Ascending aorta (tissue), 2 donors: ENCODE measurements around the gene POMT2. TPM values are rescaled to one million over a fixed set of nuclear protein-coding genes. Genes with fewer than 3 reads are reported as not detected.

Experiments
- DNase-seq, 2 donors: peaks; one replicate each; pipeline ENCODE4 v3.0.0-alpha.2; 2019; ENCODE audit warnings: low spot score in 2 of 2
- H3K27ac ChIP-seq, 2 donors: fragments of 200-600 bp; sonication (generic); one replicate each; pipeline ENCODE4 v1.5.1; 2016 to 2017; ENCODE audit warnings: mild to moderate bottlenecking in 1 of 2
- H3K27me3 ChIP-seq: fragments of 200-600 bp; sonication (generic); one replicate; pipeline ENCODE4 v1.5.1; 2017
- H3K36me3 ChIP-seq, 2 donors: fragments of 200-600 bp; sonication (generic); one replicate each; pipeline ENCODE4 v1.5.1; 2016
- H3K4me1 ChIP-seq, 2 donors: fragments of 200-600 bp; sonication (generic); one replicate each; pipeline ENCODE4 v1.5.1; 2016 to 2017; ENCODE audit warnings: mild to moderate bottlenecking in 1 of 2
- H3K4me3 ChIP-seq, 2 donors: fragments of 200-600 bp; sonication (generic); one replicate each; pipeline ENCODE4 v1.5.1; 2016 to 2017; ENCODE audit warnings: mild to moderate bottlenecking in 1 of 2
- H3K9me3 ChIP-seq, 2 donors: fragments of 200-600 bp; sonication (generic); one replicate each; pipeline ENCODE4 v1.5.1; 2016
- intact Hi-C: fragments of 100-400 bp; cut with DNase I; formaldehyde crosslinking; loops from one replicate; pipeline ENCODE4 v1.15.1; 2023
- total RNA-seq: library from RNA; depleted of rRNA; stranded (reverse); fragments of >200 nt; gene quantifications from one replicate; pipeline ENCODE4 v1.1.0, GENCODE V29; 2016
- TF ChIP-seq, protein P1 (sequence below), 3 experiments: fragments of 200-600 bp in 2 of 3; fragments of 450-650 bp in 1 of 3; sonication (generic) in 2 of 3; IDR thresholded peaks; one replicate each; pipeline ENCODE4 v1.5.1; 2016 to 2019; ENCODE audit warnings: antibody characterized with exemption in 3 of 3, mild to moderate bottlenecking in 1 of 3, moderate library complexity in 1 of 3

Gene POMT2
- total RNA-seq, 1 donor from 2014 or later: 28.4 TPM

DNA sequence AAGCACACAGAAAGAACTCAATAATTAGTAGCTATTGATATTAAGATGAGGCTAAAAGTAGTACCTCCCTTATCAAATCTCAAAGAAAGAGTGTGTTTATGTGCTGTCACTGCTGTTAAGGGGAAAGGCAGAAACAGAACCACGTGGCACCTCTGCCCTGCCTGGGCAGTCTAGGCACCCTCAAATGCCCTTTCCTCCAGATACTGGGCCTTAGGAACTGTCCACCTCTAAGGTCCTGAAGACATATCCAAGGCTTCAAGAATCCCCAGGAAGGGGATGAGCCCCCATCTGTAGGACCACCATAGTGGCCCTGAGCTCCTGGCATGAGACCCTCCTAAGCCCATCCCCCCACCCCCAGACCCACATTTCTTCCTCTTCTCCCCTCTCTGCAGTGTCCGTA lies 78.7 kb downstream of the POMT2 start:
- TF ChIP-seq, protein P1, sequence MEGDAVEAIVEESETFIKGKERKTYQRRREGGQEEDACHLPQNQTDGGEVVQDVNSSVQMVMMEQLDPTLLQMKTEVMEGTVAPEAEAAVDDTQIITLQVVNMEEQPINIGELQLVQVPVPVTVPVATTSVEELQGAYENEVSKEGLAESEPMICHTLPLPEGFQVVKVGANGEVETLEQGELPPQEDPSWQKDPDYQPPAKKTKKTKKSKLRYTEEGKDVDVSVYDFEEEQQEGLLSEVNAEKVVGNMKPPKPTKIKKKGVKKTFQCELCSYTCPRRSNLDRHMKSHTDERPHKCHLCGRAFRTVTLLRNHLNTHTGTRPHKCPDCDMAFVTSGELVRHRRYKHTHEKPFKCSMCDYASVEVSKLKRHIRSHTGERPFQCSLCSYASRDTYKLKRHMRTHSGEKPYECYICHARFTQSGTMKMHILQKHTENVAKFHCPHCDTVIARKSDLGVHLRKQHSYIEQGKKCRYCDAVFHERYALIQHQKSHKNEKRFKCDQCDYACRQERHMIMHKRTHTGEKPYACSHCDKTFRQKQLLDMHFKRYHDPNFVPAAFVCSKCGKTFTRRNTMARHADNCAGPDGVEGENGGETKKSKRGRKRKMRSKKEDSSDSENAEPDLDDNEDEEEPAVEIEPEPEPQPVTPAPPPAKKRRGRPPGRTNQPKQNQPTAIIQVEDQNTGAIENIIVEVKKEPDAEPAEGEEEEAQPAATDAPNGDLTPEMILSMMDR (IDR thresholded peaks at IDR 0.05): no peak
- H3K9me3 ChIP-seq: no peaks in the 10 kb centered on the region
- no peaks in the 10 kb centered on the region for H3K4me1 ChIP-seq
- intact Hi-C loops: no loop called here
- no peak for DNase-seq
- no peaks in the 10 kb centered on the region for H3K36me3 ChIP-seq
- no peaks in the 10 kb centered on the region for H3K27me3 ChIP-seq
- no peak overlapping the region for H3K4me3 ChIP-seq
- no peak overlapping the region for H3K27ac ChIP-seq

DNA sequence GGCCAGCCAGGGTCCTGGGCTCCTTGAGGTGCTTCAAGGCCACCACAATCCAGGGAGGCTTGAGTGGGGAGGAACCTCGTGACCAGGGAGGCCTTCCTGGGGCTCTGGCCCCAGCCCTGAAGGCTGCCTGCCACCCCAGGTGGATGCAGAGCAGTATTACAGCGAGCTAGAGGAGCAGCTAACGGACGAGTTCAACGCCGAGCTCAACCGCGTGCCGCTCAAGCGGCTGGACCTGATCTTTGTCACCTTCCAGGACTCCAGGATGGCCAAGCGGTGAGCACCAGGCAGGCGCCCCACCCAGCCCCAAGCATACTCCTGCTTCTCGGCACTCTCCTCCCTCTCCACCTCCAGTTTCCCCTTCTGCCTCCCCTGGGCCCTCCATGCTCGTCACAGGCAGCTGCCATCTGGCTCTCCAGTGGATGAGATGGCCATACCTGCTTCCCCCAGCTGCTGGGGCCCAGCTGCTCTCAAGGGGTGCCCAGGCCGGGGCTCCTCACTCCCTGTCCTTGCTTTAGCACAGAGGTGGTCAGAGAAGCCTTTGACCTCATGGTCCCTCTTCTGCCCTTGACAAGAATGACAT lies 80.3 kb downstream of the POMT2 start:
- TF ChIP-seq, protein P1 (IDR thresholded peaks at IDR 0.05): no peak
- intact Hi-C loops: no loop called here

DNA sequence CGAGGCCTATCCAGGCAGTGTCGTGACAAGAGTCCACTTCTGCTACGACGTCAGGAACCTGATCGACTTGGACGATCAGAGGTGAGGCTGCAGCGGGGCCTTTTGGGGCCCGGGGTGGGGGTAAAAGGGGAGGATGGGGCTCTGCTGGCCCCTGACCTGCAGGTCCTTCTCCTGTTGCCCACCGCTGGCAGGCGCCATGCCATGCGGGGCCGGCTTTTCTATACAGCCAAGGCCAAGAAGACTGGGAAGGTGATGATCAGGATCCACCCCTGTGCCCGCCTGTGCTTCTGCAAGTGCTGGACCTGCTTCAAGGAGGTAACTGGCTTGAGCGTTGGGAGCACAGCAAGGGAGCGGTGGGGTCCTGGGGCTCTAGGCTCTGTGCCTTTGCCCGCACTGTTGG lies 81.3 kb downstream of the POMT2 start:
- intact Hi-C loops: no loop called here
- Histone ChIP-seq H3K27me3 (no peaks in the 10 kb centered on the region), H3K36me3 (no peaks in the 10 kb centered on the region), H3K9me3 (no peaks in the 10 kb centered on the region), H3K4me3 (no peak overlapping the region), H3K4me1 (no peaks in the 10 kb centered on the region), H3K27ac (no peak overlapping the region)
- DNase-seq: no peak
- TF ChIP-seq, protein P1 (IDR thresholded peaks at IDR 0.05): no peak

More for the DNA sequence above, 80.3 kb downstream of the POMT2 start:
- Histone ChIP-seq H3K36me3 (no peaks in the 10 kb centered on the region), H3K27ac (no peak overlapping the region), H3K4me3 (no peak overlapping the region), H3K27me3 (no peaks in the 10 kb centered on the region), H3K4me1 (no peaks in the 10 kb centered on the region), H3K9me3 (no peaks in the 10 kb centered on the region)
- DNase-seq: no peak

DNA sequence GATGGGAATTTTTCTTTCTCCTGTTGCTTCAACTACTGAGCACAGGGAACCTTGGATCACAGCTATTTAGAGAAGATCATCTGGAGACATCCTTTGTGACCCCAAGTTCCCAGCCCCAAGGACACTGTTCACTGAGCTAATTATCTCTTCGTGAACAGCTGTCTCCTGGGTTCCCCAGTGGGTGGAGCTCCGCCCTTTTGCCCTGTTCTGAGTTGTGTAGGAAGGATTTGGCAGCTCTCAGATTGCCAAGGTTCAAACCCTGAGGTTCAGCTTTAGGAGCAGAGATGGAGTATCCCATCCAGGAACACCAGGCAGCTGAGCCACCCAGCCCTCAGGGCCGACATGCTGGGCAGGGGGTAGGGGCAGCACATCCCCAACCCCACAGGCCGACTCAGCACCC lies 81.7 kb downstream of the POMT2 start:
- no peaks in the 10 kb centered on the region for H3K36me3 ChIP-seq
- intact Hi-C loops: no loop called here
- no peak for DNase-seq
- no peaks in the 10 kb centered on the region for H3K4me1 ChIP-seq
- TF ChIP-seq, protein P1 (IDR thresholded peaks at IDR 0.05): no peak
- H3K4me3 ChIP-seq: no peak overlapping the region
- no peaks in the 10 kb centered on the region for H3K27me3 ChIP-seq
- no peak overlapping the region for H3K27ac ChIP-seq
- no peaks in the 10 kb centered on the region for H3K9me3 ChIP-seq

DNA sequence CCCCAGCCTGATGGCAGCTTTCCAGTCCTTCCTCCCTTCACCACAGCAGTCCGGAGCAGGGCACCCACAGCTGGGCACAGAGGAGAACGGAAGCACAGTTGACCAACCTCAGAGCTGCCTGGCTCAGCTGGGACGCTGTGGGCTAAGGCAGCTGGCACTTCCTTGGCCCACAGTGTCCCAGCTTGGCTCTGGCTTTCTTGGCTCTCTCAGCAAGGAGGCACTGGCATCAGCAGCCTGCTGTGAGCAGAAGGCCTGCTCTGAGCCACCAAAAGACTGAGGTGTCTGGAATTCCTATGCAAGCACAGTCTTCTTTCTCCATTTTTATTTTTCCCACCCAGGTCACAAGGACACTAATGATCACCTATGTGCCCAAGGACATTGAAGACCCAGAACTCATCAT lies 82.3 kb downstream of the POMT2 start:
- Histone ChIP-seq H3K36me3 (no peaks in the 10 kb centered on the region), H3K4me1 (no peaks in the 10 kb centered on the region), H3K27ac (no peak overlapping the region), H3K27me3 (no peaks in the 10 kb centered on the region), H3K4me3 (no peak overlapping the region), H3K9me3 (no peaks in the 10 kb centered on the region)
- no peak for DNase-seq
- TF ChIP-seq, protein P1 (IDR thresholded peaks at IDR 0.05): no peak
- intact Hi-C loops: no loop called here

DNA sequence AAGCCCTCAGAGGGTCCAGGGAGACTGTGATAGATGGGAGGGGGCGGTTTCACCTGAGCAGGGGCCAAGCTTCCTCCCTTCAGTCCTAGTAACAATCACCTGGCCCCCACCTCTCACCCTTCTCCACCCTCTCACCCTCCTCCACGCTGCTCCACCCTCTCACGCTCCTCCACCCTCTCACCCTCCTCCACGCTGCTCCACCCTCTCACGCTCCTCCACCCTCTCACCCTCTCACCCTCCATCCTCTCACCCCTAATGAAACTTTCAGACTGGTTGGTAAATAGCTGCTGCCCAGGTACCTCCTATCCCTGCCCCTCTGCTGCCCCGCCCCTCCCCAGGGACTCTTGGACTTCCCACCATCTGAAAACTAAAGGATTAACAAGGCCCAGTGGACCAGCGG lies 83.9 kb downstream of the POMT2 start:
- intact Hi-C loops: no loop called here
- TF ChIP-seq, protein P1 (IDR thresholded peaks at IDR 0.05): no peak
- no peak overlapping the region for H3K27ac ChIP-seq
- H3K4me3 ChIP-seq: no peak overlapping the region
- H3K27me3 ChIP-seq: no peaks in the 10 kb centered on the region
- H3K9me3 ChIP-seq: no peaks in the 10 kb centered on the region
- no peak for DNase-seq
- no peaks in the 10 kb centered on the region for H3K36me3 ChIP-seq
- no peaks in the 10 kb centered on the region for H3K4me1 ChIP-seq
